ENCODE data around the gene KIF1A.

KIF1A gene

DNA sequence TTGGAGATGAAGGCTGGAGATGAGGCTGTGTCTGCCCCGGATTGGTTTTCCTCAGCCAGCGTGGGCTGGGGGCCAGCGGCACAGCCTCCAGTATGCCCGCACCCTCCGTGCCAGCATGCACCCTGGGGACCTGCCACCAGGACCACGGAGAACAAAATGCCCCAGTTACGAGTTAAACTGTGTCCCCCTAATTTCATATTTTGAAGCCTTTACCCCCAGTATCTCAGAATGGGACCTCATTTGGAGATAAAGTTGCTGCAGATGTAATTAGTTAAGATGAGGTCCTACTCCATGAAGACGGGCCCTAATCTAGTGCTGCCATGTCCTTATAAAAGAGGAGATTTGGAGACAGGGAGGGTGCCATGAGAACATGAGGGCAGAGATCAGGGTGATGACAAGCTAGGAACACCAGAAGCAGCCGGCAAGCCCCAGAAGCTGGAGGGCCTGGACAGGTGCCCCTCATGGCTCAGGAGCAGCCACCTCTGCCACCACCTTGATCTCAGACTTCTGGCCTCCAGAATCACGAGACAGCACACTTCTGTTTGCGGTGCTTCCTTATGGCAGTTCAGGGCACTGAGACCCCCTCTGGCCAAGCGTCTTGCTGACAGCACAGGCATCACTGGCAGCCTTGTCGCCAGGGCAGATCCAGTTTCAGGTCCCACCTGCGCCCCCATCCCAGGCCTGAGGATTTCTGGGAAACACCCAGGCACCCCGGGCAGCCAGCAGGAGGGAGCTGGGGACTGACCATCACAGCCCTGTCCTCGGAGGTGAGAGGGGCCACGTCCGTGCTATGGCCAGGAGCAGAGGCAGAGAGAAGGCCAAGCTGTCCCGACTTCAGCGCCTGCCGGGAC is 29.4 kb downstream of the KIF1A start:
- DNase-seq (ENCODE audit: low read depth): no peak
- H3K4me3 ChIP-seq (ENCODE audit: control insufficient read depth, low read depth, low read length): no peak overlapping the region
- TF ChIP-seq, protein P1, sequence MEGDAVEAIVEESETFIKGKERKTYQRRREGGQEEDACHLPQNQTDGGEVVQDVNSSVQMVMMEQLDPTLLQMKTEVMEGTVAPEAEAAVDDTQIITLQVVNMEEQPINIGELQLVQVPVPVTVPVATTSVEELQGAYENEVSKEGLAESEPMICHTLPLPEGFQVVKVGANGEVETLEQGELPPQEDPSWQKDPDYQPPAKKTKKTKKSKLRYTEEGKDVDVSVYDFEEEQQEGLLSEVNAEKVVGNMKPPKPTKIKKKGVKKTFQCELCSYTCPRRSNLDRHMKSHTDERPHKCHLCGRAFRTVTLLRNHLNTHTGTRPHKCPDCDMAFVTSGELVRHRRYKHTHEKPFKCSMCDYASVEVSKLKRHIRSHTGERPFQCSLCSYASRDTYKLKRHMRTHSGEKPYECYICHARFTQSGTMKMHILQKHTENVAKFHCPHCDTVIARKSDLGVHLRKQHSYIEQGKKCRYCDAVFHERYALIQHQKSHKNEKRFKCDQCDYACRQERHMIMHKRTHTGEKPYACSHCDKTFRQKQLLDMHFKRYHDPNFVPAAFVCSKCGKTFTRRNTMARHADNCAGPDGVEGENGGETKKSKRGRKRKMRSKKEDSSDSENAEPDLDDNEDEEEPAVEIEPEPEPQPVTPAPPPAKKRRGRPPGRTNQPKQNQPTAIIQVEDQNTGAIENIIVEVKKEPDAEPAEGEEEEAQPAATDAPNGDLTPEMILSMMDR (conservative IDR thresholded peaks at IDR 0.05; ENCODE audit: control insufficient read depth, insufficient read depth, low read depth, low read length): no peak

DNA sequence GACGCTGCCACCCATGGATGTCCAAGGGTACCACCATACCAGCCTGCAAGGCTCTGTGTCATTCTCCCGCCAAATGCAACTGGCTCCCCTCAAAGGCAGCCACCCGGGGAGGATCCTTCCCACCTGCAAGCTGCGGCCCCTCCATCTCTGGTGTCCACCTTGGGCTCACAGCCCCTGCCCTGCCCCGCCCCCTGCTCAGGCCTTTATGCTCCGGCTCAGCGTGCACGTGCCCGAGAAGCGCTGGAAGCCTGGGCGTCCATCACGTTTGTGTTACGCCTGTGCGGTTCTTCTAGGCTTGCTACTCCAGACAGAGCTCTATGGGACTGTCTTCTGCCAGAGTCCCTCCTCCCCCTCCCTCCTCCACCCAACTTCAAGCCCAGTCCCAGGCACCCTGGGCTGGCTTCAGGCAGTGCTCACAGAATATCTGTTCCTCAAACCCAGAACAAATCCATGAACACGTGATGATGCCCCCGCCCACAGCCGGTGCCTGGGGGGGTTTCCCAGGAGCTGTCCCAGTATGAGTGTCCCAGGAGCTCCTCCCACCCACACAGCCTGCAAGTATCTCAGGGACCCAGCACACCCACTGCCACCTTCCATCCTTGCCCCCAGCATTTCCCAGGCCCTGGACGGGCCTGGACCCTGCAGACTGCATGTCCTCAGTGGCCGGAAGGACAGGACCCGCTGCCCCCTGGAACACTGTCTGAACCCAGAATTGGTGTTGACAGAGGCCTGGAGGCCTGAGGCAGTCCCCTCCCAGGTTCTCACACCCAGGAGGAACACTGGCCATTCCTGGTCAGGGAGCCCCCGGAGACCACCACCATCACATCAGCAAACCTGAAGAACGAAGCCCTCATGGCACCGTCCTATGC is 30.3 kb downstream of the KIF1A start:
- no peak for DNase-seq (ENCODE audit: low read depth)
- TF ChIP-seq, protein P1 (conservative IDR thresholded peaks at IDR 0.05; ENCODE audit: control insufficient read depth, insufficient read depth, low read depth, low read length): no peak

DNA sequence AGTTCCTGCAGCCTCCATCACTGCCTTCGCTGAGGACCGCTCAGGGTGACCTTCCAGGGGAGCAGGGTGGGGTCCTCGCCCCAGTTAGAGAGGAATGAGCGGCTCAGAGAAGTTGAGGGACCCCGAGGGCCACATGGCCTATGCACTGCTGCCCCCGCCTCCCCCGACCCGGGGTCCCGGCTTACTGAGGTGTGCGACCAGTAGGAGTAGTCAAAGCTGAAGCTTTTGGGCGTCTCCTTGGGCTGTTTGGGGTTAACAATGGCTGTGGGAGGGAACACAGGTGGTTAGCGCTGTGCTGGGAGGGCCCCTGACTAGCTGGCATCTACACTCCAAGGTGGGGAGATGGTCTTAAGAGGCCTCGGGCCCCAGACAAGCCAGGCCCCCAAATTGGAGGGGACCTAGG is 31.0 kb downstream of the KIF1A start:
- no peak for DNase-seq (ENCODE audit: low read depth)
- TF ChIP-seq, protein P1 (conservative IDR thresholded peaks at IDR 0.05; ENCODE audit: control insufficient read depth, insufficient read depth, low read depth, low read length): no peak
- H3K4me3 ChIP-seq (ENCODE audit: control insufficient read depth, low read depth, low read length): no peak overlapping the region

More for the DNA sequence above, 30.3 kb downstream of the KIF1A start:
- H3K4me3 ChIP-seq (ENCODE audit: control insufficient read depth, low read depth, low read length): no peak overlapping the region

DNA sequence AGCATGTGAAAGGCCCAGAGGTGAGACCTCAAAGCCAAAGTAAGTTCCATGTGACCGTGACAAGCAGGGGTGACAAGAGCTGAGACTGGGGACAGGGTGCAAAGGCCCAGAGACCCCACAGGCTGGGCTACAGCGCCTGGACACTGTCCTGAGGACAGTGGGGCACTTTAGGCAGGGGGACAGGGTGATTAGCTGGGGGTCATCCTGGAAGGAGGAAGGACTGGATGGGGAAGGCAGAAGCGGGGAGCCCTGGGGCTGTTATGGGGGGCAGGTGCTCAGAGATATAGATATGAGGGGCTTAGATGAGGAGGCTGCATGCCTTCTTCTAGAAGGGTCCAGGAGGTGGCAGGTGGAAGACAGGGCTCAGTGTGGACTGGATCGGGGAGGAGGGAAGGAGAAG is 31.5 kb downstream of the KIF1A start:
- TF ChIP-seq, protein P1 (conservative IDR thresholded peaks at IDR 0.05; ENCODE audit: control insufficient read depth, insufficient read depth, low read depth, low read length): no peak
- H3K4me3 ChIP-seq (ENCODE audit: control insufficient read depth, low read depth, low read length): no peak overlapping the region
- no peak for DNase-seq (ENCODE audit: low read depth)

DNA sequence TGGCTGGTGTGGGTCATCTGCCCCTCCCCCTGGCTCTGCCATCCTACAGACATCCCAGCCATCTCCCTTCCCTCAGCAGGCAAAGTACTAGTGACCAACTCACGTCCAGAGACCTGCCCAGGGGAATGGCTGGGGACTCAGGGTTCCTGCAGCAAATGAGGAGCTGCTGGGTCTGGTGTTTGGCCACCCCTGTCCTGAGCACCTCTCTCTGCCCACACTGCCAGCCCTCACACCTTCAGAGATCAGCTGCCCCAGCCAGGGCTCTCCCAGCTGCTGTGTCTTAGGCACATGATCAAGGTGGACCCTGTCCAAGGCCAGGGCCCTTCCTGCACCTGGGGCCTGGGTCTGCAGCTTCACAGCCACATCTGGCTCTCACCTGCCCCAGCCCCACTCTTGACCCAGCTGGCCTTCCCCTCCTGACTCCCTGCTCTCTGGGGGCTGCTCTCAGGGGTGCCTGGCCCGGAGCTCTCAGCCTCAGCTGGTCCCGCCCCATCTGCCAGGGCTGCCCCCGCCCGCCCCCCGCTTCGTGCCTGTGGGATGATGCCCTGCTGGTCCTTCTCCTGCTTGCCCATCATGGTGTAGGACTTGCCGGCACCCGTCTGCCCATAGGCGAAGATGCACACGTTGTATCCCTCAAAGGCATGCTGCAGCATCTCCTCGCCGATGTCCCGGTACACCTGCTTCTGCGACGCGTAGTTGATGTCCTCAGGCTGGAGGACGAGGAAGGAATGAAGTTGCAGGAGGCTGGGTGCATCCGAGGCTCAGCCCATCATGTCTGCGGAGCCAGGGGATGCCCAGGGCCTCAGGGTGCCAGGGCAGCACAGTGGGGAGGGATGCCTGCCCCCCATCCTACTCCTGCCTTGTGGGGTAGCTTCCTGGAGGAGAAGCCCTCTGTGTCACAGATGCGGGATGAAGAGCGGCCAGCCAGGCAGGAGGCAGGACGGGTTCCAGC is 32.2 kb downstream of the KIF1A start:
- TF ChIP-seq, protein P1 (conservative IDR thresholded peaks at IDR 0.05; ENCODE audit: control insufficient read depth, insufficient read depth, low read depth, low read length): no peak
- DNase-seq (ENCODE audit: low read depth): no peak
- H3K4me3 ChIP-seq (ENCODE audit: control insufficient read depth, low read depth, low read length): no peak overlapping the region

DNA sequence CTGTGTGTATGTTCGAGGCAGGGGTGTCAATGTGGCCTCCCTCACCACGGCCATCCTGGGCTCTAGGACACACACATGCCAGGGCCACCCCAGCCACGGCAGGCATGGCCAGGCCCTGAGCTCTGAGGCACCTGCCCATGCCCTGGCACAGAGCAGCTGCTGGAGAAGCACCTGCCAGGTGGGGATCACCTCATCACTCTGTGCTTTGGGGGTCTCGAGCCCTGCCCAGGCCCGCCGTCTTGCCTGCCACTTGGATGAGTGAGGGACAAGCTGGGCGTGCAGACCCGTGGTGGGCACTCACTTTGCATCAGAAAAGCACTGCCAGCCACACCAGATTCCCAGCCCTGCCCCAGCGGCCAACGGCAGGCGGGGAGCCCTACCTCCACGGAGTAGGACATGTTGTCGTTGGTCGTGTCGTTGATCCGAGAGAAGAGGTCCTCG is 33.1 kb downstream of the KIF1A start:
- DNase-seq (ENCODE audit: low read depth): no peak
- TF ChIP-seq, protein P1 (conservative IDR thresholded peaks at IDR 0.05; ENCODE audit: control insufficient read depth, insufficient read depth, low read depth, low read length): no peak
- H3K4me3 ChIP-seq (ENCODE audit: control insufficient read depth, low read depth, low read length): no peak overlapping the region
